ENCODE data around the gene LSM14A. TPM values are rescaled to one million over a fixed set of nuclear protein-coding genes. Genes with fewer than 3 reads are reported as not detected.

Gene LSM14A
- total and polyA plus RNA-seq, 9 of the 15 experiments (the other 6 are each of a cell fraction or from before 2014, with no cell fraction given): 19.5 to 150 (median 95.1) TPM

GRCh38 chr19:34173193-34173956, 1.1 kb downstream of the LSM14A start:
- H3K79me2 ChIP-seq (ENCODE audit: control insufficient read depth, insufficient read depth, low read length): peaks cover 69% of the 10 kb centered on the region
- intact Hi-C loops (cut with micrococcal nuclease) (loop anchor here (5.0 kb wide), 1 partner anchor 44 kb away; no protein-coding TSS in a partner anchor), in situ Hi-C loops (cut with MboI) (no loop called here)
- H3K27me3 ChIP-seq (ENCODE audit: control insufficient read depth in 2 of 2, insufficient read depth in 2 of 2, low read length in 2 of 2): no peaks in the 10 kb centered on the region
- FAIRE-seq: no peak
- POLR2A ChIA-PET: interaction anchor here (0.9 to 1.5 kb wide), 8 partner anchors 9 to 784 kb away, joined by 3 to 8 read pairs (median 3); no protein-coding TSS in a partner anchor
- BruUV-seq (replicated peaks): TSS peak; percentile 57
- H3K36me3 ChIP-seq (ENCODE audit: control insufficient read depth, insufficient read depth, low read length): peaks cover 16% of the 10 kb centered on the region
- peak overlapping the region; percentile 91 for H3K27ac ChIP-seq (ENCODE audit: extremely low read depth, low read depth, low read length)
- H3K9ac ChIP-seq (ENCODE audit: insufficient read depth in 1 of 2, low read depth in 2 of 2, low read length in 2 of 2): peak overlapping the region; percentile 99 to 100
- H3K9me3 ChIP-seq (replicated peaks; ENCODE audit: control insufficient read depth, insufficient read depth, low read depth, low read length): no peaks in the 10 kb centered on the region
- 0% methylated on average over 23 of the region's 23 CpGs for WGBS (ENCODE audit: insufficient coverage, low coverage, missing lambda C conversion rate)
- peak in 3 of 4 experiments; percentile 21 to 46 (median 31) for DNase-seq (ENCODE audit: extremely low read depth in 1 of 4, low spot score in 3 of 4)
- H4K20me1 ChIP-seq (replicated peaks; ENCODE audit: control insufficient read depth, insufficient read depth, low read length): peaks cover 20% of the 10 kb centered on the region
- CTCF ChIA-PET (ENCODE audit: low intra/inter-chr PET ratio): no interaction called here
- H3K4me1 ChIP-seq (replicated peaks in 1 of 2; ENCODE audit: control insufficient read depth in 2 of 2, insufficient read depth in 2 of 2, low read length in 2 of 2): peaks cover 26 to 27% of the 10 kb centered on the region in 2 experiments
- peak overlapping the region; percentile 86 for H3K4me2 ChIP-seq (ENCODE audit: insufficient read depth, low read length)
- ATAC-seq: peak; percentile 13
- H2AFZ ChIP-seq (ENCODE audit: low read depth, low read length): peak overlapping the region; percentile 84; the same call in 1 of the 2 replicates
- H3K9me1 ChIP-seq (ENCODE audit: control insufficient read depth, insufficient read depth, low read length): no peaks in the 10 kb centered on the region
- peak overlapping the region; percentile 96 for H3K4me3 ChIP-seq
- TF ChIP-seq ZNF592 (IDR thresholded peaks at IDR 0.05) (peak; percentile 62), BRF1 (IDR thresholded peaks at IDR 0.05; ENCODE audit: borderline replicate concordance, extremely low read depth, insufficient read length) (no peak), ZNF764 (CRISPR knock-in tag; IDR thresholded peaks at IDR 0.05; ENCODE audit: low read depth) (no peak), DLX4 (CRISPR knock-in tag; IDR thresholded peaks at IDR 0.05) (no peak), CC2D1A (IDR thresholded peaks at IDR 0.05) (no peak), ZBTB49 (CRISPR knock-in tag; IDR thresholded peaks at IDR 0.05; ENCODE audit: borderline replicate concordance) (0 out of 2 replicates have a peak, but pooled peaks have one; percentile 68), ARNT (IDR thresholded peaks at IDR 0.05) (no peak), NFE2L1 (tag; IDR thresholded peaks at IDR 0.05; ENCODE audit: borderline replicate concordance, low read depth) (no peak), KLF6 (CRISPR knock-in tag; IDR thresholded peaks at IDR 0.05; ENCODE audit: borderline replicate concordance) (0 out of 2 replicates have a peak, but pooled peaks have one; percentile 13), SAFB2 (IDR thresholded peaks at IDR 0.05; ENCODE audit: borderline replicate concordance, low read depth, low read length, severe bottlenecking) (no peak)

All from K562 (cell line).